Liver (tissue), 9 donors: ENCODE measurements around the gene SIL1. TPM values are rescaled to one million over a fixed set of nuclear protein-coding genes. Genes with fewer than 3 reads are reported as not detected.

Experiments
- DNase-seq: peaks from one replicate; pipeline ENCODE4 v3.0.0-alpha.2; 2017; ENCODE audit warnings: low spot score
- H3K27ac ChIP-seq, 2 donors: one replicate each; pipeline ENCODE4 v1.7.0; 2013; ENCODE audit warnings: inconsistent platforms in 2 of 2, low read length in 2 of 2, control low read depth in 1 of 2, low read depth in 1 of 2, mild to moderate bottlenecking in 1 of 2
- H3K27me3 ChIP-seq, 4 donors: one replicate each; pipeline versions ENCODE4 v1.6.1 to v1.7.0; 2013; ENCODE audit warnings: low read length in 3 of 4, inconsistent platforms in 1 of 4, mild to moderate bottlenecking in 1 of 4, moderate library complexity in 1 of 4; ENCODE audit not compliant: control insufficient read depth in 4 of 4, insufficient read depth in 4 of 4
- H3K36me3 ChIP-seq, 4 donors: one replicate each; pipeline versions ENCODE4 v1.6.1 to v1.7.0; 2013; ENCODE audit warnings: low read length in 3 of 4, mild to moderate bottlenecking in 3 of 4, low read depth in 1 of 4, moderate library complexity in 1 of 4; ENCODE audit not compliant: control insufficient read depth in 4 of 4, insufficient read depth in 3 of 4
- H3K4me1 ChIP-seq, 4 donors: one replicate each; pipeline versions ENCODE4 v1.6.1 to v1.7.0; 2013; ENCODE audit warnings: low read length in 3 of 4, mild to moderate bottlenecking in 3 of 4, moderate library complexity in 1 of 4; ENCODE audit not compliant: control insufficient read depth in 4 of 4, insufficient read depth in 4 of 4
- H3K4me3 ChIP-seq, 3 donors: one replicate each; pipeline versions ENCODE4 v1.6.1 to v1.7.0; 2013; ENCODE audit warnings: low read length in 3 of 3, control low read depth in 1 of 3, low read depth in 1 of 3, mild to moderate bottlenecking in 1 of 3
- H3K9ac ChIP-seq, 2 donors: one replicate each; pipeline ENCODE4 v1.7.0; 2013; ENCODE audit warnings: low read length in 2 of 2, mild to moderate bottlenecking in 2 of 2, moderate library complexity in 2 of 2, control low read depth in 1 of 2, low read depth in 1 of 2
- H3K9me3 ChIP-seq, 4 donors: one replicate each; pipeline versions ENCODE4 v1.6.1 to v1.7.0; 2013; ENCODE audit warnings: low read length in 3 of 4; ENCODE audit not compliant: control insufficient read depth in 4 of 4
- EGR1 ChIP-seq, 2 donors: IDR thresholded peaks; 2 replicates each; pipeline ENCODE4 v1.6.1; 2016 to 2018; ENCODE audit warnings: antibody characterized with exemption in 2 of 2, low read depth in 2 of 2
- FOXA2 ChIP-seq: IDR thresholded peaks from 2 replicates; pipeline ENCODE4 v1.6.1; 2016; ENCODE audit warnings: antibody characterized with exemption
- GABPA ChIP-seq, 2 donors: IDR thresholded peaks in 1 of 2; conservative IDR thresholded peaks in 1 of 2; 2 replicates each; pipeline ENCODE4 v1.6.1; 2016; ENCODE audit warnings: antibody characterized with exemption in 2 of 2, mild to moderate bottlenecking in 1 of 2, moderate library complexity in 1 of 2
- HNF4A ChIP-seq, 2 donors: conservative IDR thresholded peaks; 2 replicates each; pipeline ENCODE4 v1.6.1; 2016; ENCODE audit warnings: antibody characterized with exemption in 2 of 2, mild to moderate bottlenecking in 2 of 2
- HNF4G ChIP-seq: IDR thresholded peaks from 2 replicates; pipeline ENCODE4 v1.6.1; 2016; ENCODE audit warnings: antibody characterized with exemption
- JUND ChIP-seq, 2 donors: IDR thresholded peaks; 2 replicates each; pipeline ENCODE4 v1.6.1; 2016; ENCODE audit warnings: antibody characterized with exemption in 2 of 2
- MAX ChIP-seq: IDR thresholded peaks from 2 replicates; pipeline ENCODE4 v1.6.1; 2016; ENCODE audit warnings: antibody characterized with exemption
- RAD21 ChIP-seq, 2 donors: IDR thresholded peaks; 2 replicates each; pipeline ENCODE4 v1.6.1; 2016; ENCODE audit warnings: antibody characterized with exemption in 2 of 2, mild to moderate bottlenecking in 2 of 2
- TAF1 ChIP-seq: conservative IDR thresholded peaks from 2 replicates; pipeline ENCODE4 v1.6.1; 2016; ENCODE audit warnings: antibody characterized with exemption, mild to moderate bottlenecking
- WGBS: extraction: QIAGEN DNeasy Blood & Tissue Kit; methylation state at CpG from one replicate; pipeline ENCODE4 v1.1.7; 2013; 5-methylcytosine and 5-hydroxymethylcytosine counted together
- polyA plus RNA-seq, 2 donors: library from polyadenylated mRNA; stranded (reverse) in 1 of 2; unstranded in 1 of 2; fragments of 200-250 nt in 1 of 2; fragments of >200 nt in 1 of 2; fragmentation: Nextera tagmentation in 1 of 2; extraction: Ambion mirVana in 1 of 2; gene quantifications; one replicate each; pipeline versions ENCODE4 v1.2.1 to v1.2.3, GENCODE V29; 2013 to 2015
- total RNA-seq, 2 donors: library from RNA; depleted of rRNA; stranded (reverse); fragments of >200 nt; gene quantifications; one replicate each; pipeline ENCODE4 v1.2.3, GENCODE V29; 2014
- TF ChIP-seq, protein P1 (sequence below): IDR thresholded peaks from 2 replicates; pipeline ENCODE4 v1.6.1; 2016; ENCODE audit warnings: antibody characterized with exemption
- TF ChIP-seq, protein P2 (sequence below): IDR thresholded peaks from 2 replicates; pipeline ENCODE4 v1.6.1; 2016; ENCODE audit warnings: antibody characterized with exemption
- TF ChIP-seq, protein P3 (sequence below): fragments of 150-350 bp; IDR thresholded peaks from 2 replicates; pipeline ENCODE4 v1.5.1; 2017; ENCODE audit warnings: improper control_type of control experiment, low read depth, low read length; ENCODE audit not compliant: missing input control
- donor health status: healthy.
- donor health status: healthy.
- donor health status: healthy.
- donor health status: healthy.
- donor health status: healthy.

Gene SIL1
- total and polyA plus RNA-seq, 4 donors: 38.1 to 95.1 (median 76.2) TPM

DNA sequence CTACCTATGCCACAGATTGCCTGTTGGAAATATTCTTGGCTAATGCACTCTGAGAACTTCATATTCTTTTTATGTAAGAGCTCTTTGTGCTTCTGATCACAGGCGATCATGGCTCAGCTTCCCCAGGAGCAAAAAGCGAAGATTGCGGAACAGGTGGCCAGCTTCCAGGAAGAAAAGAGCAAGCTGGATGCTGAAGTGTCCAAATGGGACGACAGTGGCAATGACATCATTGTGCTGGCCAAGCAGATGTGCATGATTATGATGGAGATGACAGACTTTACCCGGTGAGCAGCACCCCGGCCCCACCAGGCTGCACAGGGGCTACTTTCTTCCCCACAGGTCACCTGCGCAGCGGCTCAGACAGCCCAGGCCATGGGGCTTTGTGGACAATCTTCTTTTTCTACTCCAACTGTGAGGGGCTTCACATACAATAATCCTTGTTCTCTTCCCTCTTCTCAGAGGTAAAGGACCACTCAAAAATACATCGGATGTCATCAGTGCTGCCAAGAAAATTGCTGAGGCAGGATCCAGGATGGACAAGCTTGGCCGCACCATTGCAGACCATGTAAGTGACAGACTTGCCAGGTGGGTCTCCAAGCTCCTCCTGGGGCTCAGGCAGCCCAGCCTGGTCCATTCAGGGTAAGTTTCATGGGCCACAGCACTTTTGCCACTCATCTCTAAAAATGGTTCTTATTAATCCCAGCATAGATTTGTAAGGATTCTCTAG lies 267.6 kb downstream of the SIL1 start:
- Histone ChIP-seq H3K27ac (no peak overlapping the region), H3K36me3 (peaks cover 22 to 76% (median 45%) of the 10 kb centered on the region in 4 donors), H3K4me3 (no peak overlapping the region), H3K4me1 (peaks cover 0 to 12% (median 9%) of the 10 kb centered on the region in 4 donors), H3K9me3 (no peaks in the 10 kb centered on the region), H3K9ac (no peak overlapping the region), H3K27me3 (no peaks in the 10 kb centered on the region)
- 92% methylated on average over 10 of the region's 10 CpGs for WGBS
- DNase-seq: no peak
- no peak for TF ChIP-seq HNF4G
- TF ChIP-seq, protein P1, sequence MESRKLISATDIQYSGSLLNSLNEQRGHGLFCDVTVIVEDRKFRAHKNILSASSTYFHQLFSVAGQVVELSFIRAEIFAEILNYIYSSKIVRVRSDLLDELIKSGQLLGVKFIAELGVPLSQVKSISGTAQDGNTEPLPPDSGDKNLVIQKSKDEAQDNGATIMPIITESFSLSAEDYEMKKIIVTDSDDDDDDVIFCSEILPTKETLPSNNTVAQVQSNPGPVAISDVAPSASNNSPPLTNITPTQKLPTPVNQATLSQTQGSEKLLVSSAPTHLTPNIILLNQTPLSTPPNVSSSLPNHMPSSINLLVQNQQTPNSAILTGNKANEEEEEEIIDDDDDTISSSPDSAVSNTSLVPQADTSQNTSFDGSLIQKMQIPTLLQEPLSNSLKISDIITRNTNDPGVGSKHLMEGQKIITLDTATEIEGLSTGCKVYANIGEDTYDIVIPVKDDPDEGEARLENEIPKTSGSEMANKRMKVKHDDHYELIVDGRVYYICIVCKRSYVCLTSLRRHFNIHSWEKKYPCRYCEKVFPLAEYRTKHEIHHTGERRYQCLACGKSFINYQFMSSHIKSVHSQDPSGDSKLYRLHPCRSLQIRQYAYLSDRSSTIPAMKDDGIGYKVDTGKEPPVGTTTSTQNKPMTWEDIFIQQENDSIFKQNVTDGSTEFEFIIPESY: no peak
- TF ChIP-seq, protein P2, sequence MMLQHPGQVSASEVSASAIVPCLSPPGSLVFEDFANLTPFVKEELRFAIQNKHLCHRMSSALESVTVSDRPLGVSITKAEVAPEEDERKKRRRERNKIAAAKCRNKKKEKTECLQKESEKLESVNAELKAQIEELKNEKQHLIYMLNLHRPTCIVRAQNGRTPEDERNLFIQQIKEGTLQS: no peak
- TF ChIP-seq GABPA (IDR thresholded peaks at IDR 0.05 in 1 of 2, conservative IDR thresholded peaks at IDR 0.05 in 1 of 2): no peak
- TF ChIP-seq JUND (IDR thresholded peaks at IDR 0.05): no peak
- TF ChIP-seq TAF1: no peak
- TF ChIP-seq, protein P3, sequence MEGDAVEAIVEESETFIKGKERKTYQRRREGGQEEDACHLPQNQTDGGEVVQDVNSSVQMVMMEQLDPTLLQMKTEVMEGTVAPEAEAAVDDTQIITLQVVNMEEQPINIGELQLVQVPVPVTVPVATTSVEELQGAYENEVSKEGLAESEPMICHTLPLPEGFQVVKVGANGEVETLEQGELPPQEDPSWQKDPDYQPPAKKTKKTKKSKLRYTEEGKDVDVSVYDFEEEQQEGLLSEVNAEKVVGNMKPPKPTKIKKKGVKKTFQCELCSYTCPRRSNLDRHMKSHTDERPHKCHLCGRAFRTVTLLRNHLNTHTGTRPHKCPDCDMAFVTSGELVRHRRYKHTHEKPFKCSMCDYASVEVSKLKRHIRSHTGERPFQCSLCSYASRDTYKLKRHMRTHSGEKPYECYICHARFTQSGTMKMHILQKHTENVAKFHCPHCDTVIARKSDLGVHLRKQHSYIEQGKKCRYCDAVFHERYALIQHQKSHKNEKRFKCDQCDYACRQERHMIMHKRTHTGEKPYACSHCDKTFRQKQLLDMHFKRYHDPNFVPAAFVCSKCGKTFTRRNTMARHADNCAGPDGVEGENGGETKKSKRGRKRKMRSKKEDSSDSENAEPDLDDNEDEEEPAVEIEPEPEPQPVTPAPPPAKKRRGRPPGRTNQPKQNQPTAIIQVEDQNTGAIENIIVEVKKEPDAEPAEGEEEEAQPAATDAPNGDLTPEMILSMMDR: no peak
- no peak for TF ChIP-seq FOXA2
- no peak for TF ChIP-seq RAD21 (IDR thresholded peaks at IDR 0.05)

DNA sequence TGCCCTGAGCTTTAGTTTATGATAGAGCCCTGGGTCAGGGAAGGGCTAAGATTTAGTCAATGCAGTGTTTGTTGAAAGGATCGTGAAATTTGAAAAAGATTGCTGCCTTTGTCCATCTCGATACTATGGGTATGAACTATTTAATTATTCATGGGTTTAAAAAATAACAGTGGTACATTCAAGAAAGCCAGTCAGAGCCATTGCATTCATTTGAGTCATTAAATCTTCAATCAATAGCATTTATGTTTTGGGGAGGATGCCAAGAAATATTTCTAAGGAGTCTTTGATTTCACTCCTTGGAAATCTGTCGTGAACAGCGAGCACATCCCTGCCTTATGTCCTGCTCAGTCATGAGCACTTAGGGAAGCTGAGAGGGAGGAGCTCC lies 268.6 kb downstream of the SIL1 start:
- Histone ChIP-seq H3K27ac (no peak overlapping the region), H3K4me3 (no peak overlapping the region), H3K9ac (no peak overlapping the region), H3K36me3 (peaks cover 25 to 78% (median 47%) of the 10 kb centered on the region in 4 donors), H3K9me3 (no peaks in the 10 kb centered on the region), H3K27me3 (no peaks in the 10 kb centered on the region), H3K4me1 (peaks cover 0 to 12% (median 9%) of the 10 kb centered on the region in 4 donors)
- TF ChIP-seq EGR1 (IDR thresholded peaks at IDR 0.05; ENCODE audit: low read depth in 2 of 2) (no peak), JUND (IDR thresholded peaks at IDR 0.05) (no peak), MAX (no peak), HNF4A (conservative IDR thresholded peaks at IDR 0.05) (no peak)
- TF ChIP-seq, protein P3: no peak
- DNase-seq: no peak
- WGBS: 94% methylated on average over 4 of the region's 4 CpGs
